ENCODE data around the gene ARHGAP23.

DNA sequence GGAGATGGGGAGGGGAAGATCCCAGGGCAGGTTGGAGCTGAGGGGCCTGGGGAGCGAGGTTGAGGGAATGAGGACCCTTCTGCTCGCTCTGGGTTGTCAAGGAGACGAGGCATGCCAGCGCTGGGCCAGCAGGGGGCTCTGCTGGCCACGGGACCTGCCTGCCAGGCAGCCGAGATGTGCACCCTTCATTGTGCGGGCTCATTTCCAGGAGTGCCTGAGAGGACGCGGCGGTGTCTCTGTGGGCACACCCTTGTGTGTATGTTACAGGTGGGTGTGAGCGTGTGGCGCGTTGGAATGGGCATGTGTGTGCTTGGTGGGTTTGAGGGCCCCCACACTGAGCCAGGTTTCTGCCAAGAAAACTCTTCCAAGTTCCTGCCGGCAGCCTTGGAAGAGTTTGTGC lies 15.9 kb downstream of the ARHGAP23 start:
- TF ChIP-seq EZH2 (IDR thresholded peaks at IDR 0.05; ENCODE audit: borderline replicate concordance, low read depth, low read length, poor library complexity, severe bottlenecking): no peak
- TF ChIP-seq, protein P1, sequence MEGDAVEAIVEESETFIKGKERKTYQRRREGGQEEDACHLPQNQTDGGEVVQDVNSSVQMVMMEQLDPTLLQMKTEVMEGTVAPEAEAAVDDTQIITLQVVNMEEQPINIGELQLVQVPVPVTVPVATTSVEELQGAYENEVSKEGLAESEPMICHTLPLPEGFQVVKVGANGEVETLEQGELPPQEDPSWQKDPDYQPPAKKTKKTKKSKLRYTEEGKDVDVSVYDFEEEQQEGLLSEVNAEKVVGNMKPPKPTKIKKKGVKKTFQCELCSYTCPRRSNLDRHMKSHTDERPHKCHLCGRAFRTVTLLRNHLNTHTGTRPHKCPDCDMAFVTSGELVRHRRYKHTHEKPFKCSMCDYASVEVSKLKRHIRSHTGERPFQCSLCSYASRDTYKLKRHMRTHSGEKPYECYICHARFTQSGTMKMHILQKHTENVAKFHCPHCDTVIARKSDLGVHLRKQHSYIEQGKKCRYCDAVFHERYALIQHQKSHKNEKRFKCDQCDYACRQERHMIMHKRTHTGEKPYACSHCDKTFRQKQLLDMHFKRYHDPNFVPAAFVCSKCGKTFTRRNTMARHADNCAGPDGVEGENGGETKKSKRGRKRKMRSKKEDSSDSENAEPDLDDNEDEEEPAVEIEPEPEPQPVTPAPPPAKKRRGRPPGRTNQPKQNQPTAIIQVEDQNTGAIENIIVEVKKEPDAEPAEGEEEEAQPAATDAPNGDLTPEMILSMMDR (conservative IDR thresholded peaks at IDR 0.05; ENCODE audit: low read depth, low read length): peak; percentile 79

All from A673 (cell line).